Fibroblast of lung (primary cell): ENCODE results near the gene PRRG2.

ENCODE experiments used
- EZH2 ChIP-seq: IDR thresholded peaks from 2 replicates; pipeline ENCODE4 v1.5.1; 2012; ENCODE audit warnings: low read length, control low read depth, mild to moderate bottlenecking; ENCODE audit errors: missing control alignments
- TF ChIP-seq, protein P1 (sequence below), 2 donors: IDR thresholded peaks in 1 of 2; conservative IDR thresholded peaks in 1 of 2; 1 replicate in 1 of 2; 2 replicates in 1 of 2; pipeline ENCODE4 v1.5.1; 2011 to 2012; ENCODE audit warnings: low read length in 2 of 2, control low read depth in 1 of 2, inconsistent platforms in 1 of 2, low read depth in 1 of 2, mild to moderate bottlenecking in 1 of 2

DNA sequence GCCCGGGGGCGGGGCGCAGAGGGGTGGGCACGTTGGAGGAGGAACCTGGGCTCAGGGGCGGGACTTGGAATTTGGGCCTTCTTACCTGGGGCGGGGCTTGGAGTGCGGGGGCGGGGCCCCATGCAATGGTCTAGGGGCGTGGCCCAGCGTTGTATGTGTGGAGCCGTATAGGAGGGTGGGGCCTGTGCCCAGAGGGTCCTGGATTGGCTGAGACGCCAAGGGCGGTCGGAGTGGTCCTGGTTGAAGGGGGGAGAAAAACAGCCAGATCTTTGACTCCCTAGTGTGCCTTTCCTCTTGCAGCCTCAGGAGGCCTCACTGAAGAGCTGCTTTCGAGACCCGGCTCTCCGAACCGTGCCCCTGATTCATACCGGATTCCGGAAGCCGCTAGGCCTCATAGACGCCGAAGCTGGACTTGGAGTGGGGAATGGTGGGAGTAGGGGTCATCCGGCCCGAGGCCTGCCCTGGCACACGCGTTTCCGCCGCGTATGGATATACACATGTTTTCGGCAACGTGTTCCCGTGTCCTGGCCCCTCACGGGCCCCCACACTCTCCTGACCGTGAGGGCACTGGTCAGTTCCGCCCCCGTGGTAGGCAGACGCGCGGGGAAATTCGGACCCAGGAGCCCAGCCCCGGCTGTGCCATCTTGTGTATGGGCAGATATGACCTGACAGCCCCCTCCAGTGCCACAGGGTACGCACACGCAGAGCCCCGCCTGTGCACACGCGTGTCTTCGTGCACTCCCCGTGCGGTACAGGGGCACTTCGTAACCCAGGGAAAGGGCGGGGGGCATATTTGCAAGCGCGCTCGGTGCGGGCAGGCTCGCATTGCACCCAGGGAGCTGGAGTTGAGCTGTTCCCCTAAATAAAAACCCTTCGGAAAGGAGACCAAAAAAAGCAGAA lies 9.2 kb downstream of the PRRG2 start:
- TF ChIP-seq, protein P1, sequence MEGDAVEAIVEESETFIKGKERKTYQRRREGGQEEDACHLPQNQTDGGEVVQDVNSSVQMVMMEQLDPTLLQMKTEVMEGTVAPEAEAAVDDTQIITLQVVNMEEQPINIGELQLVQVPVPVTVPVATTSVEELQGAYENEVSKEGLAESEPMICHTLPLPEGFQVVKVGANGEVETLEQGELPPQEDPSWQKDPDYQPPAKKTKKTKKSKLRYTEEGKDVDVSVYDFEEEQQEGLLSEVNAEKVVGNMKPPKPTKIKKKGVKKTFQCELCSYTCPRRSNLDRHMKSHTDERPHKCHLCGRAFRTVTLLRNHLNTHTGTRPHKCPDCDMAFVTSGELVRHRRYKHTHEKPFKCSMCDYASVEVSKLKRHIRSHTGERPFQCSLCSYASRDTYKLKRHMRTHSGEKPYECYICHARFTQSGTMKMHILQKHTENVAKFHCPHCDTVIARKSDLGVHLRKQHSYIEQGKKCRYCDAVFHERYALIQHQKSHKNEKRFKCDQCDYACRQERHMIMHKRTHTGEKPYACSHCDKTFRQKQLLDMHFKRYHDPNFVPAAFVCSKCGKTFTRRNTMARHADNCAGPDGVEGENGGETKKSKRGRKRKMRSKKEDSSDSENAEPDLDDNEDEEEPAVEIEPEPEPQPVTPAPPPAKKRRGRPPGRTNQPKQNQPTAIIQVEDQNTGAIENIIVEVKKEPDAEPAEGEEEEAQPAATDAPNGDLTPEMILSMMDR (conservative IDR thresholded peaks at IDR 0.05 in 1 of 2, IDR thresholded peaks at IDR 0.05 in 1 of 2; ENCODE audit: low read depth in 1 of 2, low read length in 2 of 2), result peak in 1 of 2 donors; percentile 13
- no peak for TF ChIP-seq EZH2
